NOMO-1 treated with DMSO at 0.1 percent for 48 hours (cell line): ENCODE measurements around the gene SYP.
A peak's percentile ranks its signal among the peaks of the same experiment; 100 is the strongest.

Experiments used
- DNase-seq: peaks from one replicate; lab custom pipeline; 2025; ENCODE audit not compliant: unreplicated experiment; lab: John Stamatoyannopoulos, UW

The SYP gene

DNA sequence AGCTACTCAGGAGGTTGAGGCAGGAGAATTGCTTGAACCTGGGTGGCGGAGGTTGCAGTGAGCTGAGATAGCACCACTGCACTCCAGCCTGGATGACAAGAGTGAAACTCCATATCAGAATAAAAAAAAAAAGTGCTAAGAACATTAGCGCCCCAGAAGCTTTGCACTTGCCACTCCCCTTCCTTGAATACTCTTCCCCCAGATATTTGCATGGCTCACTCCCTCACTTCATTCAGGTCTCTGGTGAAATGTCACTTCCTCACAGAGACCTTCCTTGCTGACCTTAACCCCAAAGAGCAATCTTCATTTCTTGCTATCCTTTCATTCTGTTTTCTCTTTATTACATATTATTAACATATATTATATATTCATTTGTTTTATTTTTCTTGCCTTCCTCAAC is 21.9 kb upstream of the SYP start:
- DNase-seq = no peak

GRCh38 chrX:49220100-49220499 is 20.1 kb upstream of the SYP start:
- no peak for DNase-seq

GRCh38 chrX:49214996-49215526 is 15.1 kb upstream of the SYP start:
- no peak for DNase-seq

DNA sequence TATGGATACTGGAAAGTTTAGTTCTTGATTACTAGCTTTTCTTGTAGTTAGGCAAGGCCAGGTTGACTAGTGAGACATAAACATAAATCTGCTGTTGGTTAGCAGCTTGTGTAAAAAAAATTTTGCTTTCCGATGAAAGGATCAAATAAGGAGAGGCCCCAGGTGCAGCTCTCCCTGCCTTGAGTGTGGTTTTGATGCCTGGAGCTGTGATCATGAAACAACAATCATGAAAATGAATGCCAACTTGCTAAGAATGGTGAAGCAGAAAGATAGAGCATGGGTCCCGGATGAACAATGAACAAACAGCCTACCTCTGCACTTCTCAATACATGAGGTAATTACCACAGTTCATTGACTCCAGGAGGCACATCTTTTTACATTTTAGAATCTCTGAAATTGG is 14.4 kb upstream of the SYP start:
- DNase-seq = no peak

DNA sequence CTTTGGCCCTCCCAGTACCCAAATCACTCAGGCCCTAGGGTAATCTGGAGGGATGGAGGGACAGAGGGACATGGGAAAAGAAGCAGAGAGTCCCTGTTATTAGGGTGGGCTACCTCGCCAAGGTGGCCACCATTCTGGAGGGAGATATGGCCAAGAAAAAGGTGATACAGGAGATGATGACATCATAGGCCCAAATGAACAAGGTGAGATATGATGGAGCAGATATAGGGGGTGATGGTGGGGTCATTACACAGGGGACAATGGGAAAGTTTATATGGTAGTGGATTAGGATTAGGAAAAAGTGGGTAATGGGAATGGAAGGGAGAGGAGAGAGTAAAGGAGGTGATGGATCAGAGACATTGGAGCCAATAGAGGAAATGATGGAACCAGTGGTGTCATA is 12.9 kb upstream of the SYP start:
- no peak for DNase-seq

GRCh38 chrX:49212209-49212608 is 12.2 kb upstream of the SYP start:
- DNase-seq = no peak

- no peak for DNase-seq
Measured at GRCh38 chrX:49211074-49211473, 11.1 kb upstream of the SYP start.

- DNase-seq = no peak
Measured at GRCh38 chrX:49210406-49210805, 10.4 kb upstream of the SYP start.

DNA sequence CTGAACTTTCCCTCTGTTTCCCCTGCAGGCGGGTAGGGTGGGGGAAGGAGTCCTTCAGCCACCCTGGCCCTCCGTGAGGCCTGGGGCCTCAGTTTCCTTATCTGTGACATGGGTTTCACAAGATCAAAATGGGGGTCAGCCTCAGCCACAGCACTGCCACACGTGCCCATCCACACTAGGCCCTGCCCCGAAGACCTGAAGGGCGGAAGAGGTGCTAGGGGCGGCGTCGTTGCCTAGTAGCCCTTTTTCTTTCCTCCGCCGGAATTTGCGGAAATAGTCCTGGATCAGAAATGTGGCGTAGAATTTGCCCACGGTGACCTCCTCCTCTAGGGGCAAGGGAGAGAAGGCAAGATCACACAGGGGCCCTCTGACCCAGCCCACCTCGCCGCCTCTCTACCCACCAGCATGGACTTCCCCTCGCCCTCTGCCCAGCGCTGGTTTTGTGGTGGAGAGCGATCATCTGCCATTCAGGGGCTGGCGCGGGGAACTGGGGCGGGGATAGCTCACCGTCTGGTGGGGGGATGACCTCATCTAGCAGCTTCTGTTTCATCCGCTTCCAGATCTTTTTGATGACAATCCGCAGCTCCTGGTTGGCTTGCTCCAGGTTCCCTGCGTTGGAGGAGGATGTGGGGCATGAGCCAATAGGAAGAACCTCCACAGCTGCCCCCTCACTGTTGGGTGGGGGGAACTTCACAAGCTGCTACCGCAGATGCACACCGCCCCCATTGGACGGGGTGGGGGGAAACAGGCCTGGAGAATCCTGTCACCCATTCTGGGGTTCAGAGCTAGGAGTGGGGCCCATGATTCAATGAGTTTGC is 9.7 kb upstream of the SYP start:
- no peak for DNase-seq

DNA sequence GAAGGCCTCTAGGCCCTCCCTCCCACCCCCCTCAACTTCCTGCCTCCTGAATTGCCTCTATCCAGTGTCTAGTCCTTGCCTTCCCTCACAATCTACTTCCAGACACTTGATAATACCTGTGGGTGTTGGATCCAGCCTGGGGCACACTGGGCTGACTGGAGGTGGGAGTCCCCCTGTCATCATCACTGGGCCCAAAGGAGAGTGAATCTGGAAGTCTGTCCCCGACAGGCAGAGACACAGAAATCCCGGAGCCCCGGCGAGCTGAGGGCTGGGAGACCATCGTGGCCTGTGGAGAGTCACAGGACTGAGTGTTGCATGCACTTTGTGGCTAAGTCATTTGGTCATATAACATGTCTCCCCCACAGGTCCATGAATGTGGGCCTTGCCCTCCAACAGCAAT is 8.4 kb upstream of the SYP start:
- no peak for DNase-seq

DNA sequence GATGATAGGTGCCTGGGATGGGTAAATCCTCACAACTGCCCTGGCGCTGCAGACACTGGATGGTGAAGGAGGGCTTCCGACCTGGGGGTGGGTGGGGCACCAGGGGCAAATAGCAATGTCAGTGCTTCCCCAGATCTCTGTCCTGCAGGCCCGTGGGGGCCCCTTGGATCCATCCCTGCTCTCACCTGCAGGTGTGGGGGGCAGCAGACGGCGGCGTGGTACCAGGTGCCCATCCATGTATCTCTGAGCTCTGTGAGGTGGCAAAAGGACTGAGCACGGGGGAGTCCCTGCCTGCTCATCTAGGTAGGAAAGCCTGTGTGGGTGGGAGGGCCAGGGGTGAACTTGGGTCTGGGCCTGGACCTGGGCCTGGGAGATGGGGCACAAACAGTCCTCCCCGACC is 6.5 kb upstream of the SYP start:
- DNase-seq = no peak

- DNase-seq = no peak
Measured at GRCh38 chrX:49205443-49205842, 5.5 kb upstream of the SYP start.

- DNase-seq = no peak
Measured at GRCh38 chrX:49204709-49205108, 4.7 kb upstream of the SYP start.

DNA sequence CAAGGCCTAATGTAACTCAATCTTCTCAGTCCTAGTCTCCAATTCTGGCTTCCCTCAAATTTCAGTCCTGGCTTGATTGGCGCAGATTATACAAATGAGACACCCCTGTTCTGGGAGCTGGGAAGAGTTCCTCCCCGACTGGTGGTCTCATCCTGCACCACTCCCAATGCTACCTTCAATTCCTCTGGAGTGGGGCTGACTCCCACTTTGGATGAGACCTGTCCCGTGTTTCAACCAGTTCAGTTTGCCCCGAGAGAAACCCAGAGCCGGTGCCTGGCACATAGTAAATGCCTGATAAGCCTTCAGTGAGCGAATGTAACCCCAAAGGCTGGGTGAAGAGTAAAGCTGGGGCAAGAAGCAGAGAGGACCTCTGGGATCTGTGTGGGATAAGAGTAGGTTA is 4.0 kb upstream of the SYP start:
- DNase-seq = no peak

DNA sequence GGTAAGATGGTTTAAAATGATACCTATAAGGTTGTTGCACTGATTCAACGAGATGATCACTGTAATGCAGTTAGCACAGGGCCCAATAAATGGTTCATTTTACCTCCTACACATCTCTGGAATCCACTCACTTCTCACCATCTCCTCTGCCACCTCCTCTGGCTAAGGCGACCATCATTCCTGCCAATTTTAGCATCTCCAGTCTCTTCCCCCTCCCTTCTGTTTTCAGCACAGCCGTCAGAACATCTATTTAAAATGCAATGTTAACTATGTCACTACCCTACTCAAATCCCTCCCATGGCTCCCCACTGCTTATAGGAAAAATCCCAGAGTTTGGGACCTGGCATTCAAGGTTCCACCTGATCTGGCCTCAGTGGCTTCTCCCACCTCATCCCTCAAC is 3.5 kb upstream of the SYP start:
- DNase-seq = no peak

DNA sequence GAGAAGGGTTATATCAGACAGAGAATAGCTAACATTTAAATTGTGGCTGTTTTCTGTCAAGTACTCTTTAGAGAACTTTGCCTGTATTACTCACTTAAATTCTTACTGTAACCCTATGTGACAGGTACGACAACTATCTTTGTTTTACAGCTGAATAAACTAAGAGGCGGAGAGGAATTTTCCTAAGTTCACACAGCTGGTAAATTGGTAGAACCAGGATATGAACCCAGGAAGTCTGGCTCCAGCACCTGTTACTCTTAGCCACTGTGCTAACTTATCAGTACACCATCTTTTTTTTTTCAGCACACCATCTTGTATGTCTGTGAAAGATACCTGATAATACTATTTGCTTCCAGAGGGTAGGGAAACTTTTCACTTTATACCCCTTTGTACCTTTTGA is 2.0 kb upstream of the SYP start:
- no peak for DNase-seq

DNA sequence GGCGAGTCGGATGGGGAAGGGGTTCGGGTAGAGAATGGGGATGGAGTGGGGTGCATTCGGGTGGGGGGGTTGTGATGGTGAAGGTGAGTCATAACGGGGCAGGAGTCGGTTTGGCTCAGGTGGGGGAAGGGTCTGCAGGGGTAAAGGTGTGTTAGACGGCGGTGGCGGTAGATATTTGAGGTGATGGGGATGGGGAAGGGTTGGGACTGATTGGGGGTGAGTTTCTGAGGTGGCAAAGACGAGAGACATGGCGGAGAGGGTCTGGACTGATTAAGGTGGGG is 738 bp downstream of the SYP start:
- DNase-seq = no peak

DNA sequence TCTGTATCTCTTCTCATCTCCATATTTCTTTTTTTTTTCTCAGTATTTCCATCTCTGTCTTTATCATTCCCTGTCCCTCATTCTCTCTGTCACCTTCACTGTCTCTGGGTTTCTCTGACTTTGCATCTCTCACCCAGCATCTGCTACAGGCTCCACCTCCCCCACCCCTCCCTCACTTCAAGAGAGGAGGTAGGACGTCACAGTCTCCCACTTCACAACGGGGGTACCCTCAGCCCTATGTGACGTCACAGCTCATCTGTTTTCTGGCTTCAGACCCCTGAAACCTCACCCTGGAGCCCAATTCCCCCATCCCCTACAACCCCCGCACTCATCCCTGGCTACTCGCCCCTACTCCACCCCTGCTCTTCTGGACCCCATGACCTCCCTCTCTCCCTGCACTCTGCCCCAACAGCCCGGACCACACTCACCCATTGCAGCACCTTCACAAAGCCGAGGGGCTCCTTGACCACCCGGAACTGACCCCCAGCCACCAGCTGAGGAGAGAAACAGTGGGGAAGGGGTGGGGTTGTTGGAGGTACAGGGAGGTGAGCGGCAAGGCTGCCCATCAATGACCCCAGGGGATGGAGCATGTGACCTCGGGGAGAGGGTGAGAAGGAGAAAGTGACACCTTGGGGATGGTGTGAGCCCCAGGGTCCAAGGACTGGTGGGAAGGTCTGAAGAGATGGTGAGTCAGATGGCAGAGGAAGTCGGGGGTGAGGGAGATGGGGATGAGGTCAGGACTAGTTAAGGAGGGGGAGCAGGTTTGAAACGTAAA is 1.3 kb downstream of the SYP start:
- no peak for DNase-seq

- no peak for DNase-seq
Measured at GRCh38 chrX:49197543-49198087, 2.4 kb downstream of the SYP start.

GRCh38 chrX:49193542-49193964 is 6.4 kb downstream of the SYP start:
- DNase-seq = no peak

GRCh38 chrX:49192722-49193328 is 7.2 kb downstream of the SYP start:
- peak; percentile 24 for DNase-seq

GRCh38 chrX:49191574-49192011 is 8.4 kb downstream of the SYP start:
- DNase-seq = no peak
